Progenitor cell of endocrine pancreas (in vitro differentiated cells): ENCODE data around the gene CST7. TPM values are rescaled to one million over a fixed set of nuclear protein-coding genes. Genes with fewer than 3 reads are reported as not detected.

ENCODE experiments used
- DNase-seq: peaks from one replicate; pipeline ENCODE4 v3.0.0; 2021; ENCODE audit warnings: low spot score; ENCODE audit not compliant: unreplicated experiment
- H3K27ac Mint-ChIP-seq: 2 replicates; pipeline ENCODE4 v1.8.0; 2021; ENCODE audit warnings: mild to moderate bottlenecking, moderate library complexity, mixed read lengths
- H3K27me3 Mint-ChIP-seq: 2 replicates; pipeline ENCODE4 v1.8.0; 2021; ENCODE audit warnings: mixed read lengths
- H3K36me3 Mint-ChIP-seq: 2 replicates; pipeline ENCODE4 v1.8.0; 2022; ENCODE audit warnings: mixed read lengths; ENCODE audit not compliant: insufficient read depth
- H3K4me1 Mint-ChIP-seq: 2 replicates; pipeline ENCODE4 v1.8.0; 2021; ENCODE audit warnings: low read depth, mixed read lengths
- H3K4me3 Mint-ChIP-seq: 2 replicates; pipeline ENCODE4 v1.8.0; 2021; ENCODE audit warnings: low read depth, mild to moderate bottlenecking, moderate library complexity, mixed read lengths
- H3K9me3 Mint-ChIP-seq: 2 replicates; pipeline ENCODE4 v1.8.0; 2021; ENCODE audit warnings: low read depth, mixed read lengths
- CTCF ChIP-seq: fragments of 200-600 bp; sonication (generic); IDR thresholded peaks from one replicate; pipeline ENCODE4 v1.5.0; 2021; ENCODE audit warnings: antibody characterized with exemption, mild to moderate bottlenecking; ENCODE audit not compliant: unreplicated experiment
- total RNA-seq: library from RNA; stranded (reverse); gene quantifications from 2 replicates; pipeline ENCODE4 v1.2.1, GENCODE V29; 2021

CST7 gene
- total RNA-seq, 1 donor from 2014 or later, result not detected

DNA sequence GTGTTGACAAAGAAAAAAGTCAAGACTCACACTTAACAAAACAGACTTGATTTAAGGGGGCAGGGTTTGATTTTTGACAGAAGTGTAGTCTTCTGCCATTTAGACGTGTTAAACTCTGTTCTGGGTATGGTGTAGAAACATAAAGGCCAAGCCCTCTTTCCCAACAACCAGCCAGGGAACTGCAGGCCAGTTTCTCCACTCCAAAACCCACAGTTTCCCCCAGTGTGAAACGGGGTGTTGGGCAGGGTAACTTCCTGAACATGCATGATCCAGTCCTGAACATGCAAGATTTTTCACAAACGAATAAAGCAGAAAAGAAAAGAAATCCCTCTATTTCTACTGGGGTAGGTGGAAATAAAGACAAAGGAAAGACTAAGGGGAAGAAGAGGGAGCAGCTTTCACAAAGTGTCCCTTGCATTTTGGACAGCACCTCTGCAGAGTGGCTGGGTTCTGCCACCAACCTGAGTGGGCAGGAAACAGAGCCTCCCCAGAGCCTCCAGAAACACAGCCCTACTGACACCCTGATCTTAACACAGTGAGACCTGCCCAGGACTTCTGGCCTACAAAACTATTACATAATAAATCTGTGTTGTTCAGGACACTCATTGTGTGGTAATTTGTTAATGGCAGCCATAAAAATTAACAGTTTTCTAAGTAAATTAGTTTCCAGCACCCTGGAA, 36.0 kb downstream of the CST7 start:
- Mint-ChIP-seq H3K27ac (no peak overlapping the region), H3K36me3 (peaks cover 22% of the 10 kb centered on the region), H3K4me3 (no peak overlapping the region), H3K9me3 (peaks cover 1% of the 10 kb centered on the region), H3K4me1 (peaks cover 3% of the 10 kb centered on the region), H3K27me3 (no peaks in the 10 kb centered on the region)
- DNase-seq, result no peak
- TF ChIP-seq CTCF, result no peak

DNA sequence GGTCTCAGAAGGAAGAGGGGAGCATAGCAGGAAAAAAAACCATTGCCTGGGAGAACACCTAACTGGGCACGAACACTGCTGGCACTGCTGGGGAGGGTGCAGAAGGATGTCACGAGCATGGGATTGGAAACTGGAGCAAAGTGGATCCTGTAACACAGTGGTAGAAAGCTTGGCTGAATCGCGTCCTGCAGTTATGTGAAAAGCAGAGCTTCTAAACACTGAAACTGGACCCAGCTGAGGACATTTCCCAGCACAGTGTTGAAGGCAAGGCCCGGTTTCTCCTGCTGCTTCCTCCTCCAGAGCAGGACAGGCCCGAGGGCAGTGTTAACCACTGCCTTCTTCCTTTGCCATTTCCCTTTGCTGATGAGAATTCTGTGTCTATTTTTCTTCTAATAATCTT, 36.7 kb downstream of the CST7 start:
- TF ChIP-seq CTCF, result no peak
- Mint-ChIP-seq H3K27me3 (no peaks in the 10 kb centered on the region), H3K9me3 (no peaks in the 10 kb centered on the region), H3K4me1 (peaks cover 7% of the 10 kb centered on the region), H3K4me3 (no peak overlapping the region), H3K36me3 (peaks cover 17% of the 10 kb centered on the region), H3K27ac (no peak overlapping the region)
- no peak for DNase-seq

DNA sequence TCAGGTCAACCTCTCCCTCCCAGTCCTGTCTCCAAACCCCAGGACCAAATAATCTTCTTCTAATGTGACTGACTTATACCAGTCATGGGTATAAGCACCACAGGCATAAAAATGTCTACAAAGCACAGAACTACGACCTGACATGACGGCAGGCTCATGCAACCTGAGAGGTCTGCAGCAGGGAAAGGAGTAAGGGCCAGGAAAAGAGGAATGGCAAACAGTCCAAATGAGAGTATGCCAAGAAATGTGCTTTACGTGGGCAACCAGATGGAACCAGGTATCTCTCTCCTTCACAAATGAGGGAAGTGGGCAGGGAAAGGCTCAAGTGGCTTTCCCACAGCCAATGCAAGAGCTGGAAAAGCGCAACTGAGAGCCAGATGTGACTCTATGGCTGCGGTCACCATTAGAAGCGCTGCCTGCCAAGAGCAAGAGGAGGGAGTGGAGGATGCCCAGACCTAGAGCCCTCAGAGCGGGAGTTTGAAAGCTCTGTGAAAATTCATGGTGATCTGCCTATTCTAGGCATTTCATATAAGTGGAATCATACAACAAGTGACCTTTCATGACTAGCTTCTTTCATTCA, 37.5 kb downstream of the CST7 start:
- Mint-ChIP-seq H3K4me3 (no peak overlapping the region), H3K4me1 (peaks cover 12% of the 10 kb centered on the region), H3K9me3 (no peaks in the 10 kb centered on the region), H3K27me3 (no peaks in the 10 kb centered on the region), H3K27ac (peak overlapping the region; percentile 29), H3K36me3 (peaks cover 12% of the 10 kb centered on the region)
- TF ChIP-seq CTCF, result no peak
- DNase-seq, result no peak

GRCh38 chr20:24987244-24987643, 38.2 kb downstream of the CST7 start:
- TF ChIP-seq CTCF, result no peak
- no peaks in the 10 kb centered on the region for H3K9me3 Mint-ChIP-seq
- no peak overlapping the region for H3K4me3 Mint-ChIP-seq
- no peaks in the 10 kb centered on the region for H3K27me3 Mint-ChIP-seq
- peaks cover 16% of the 10 kb centered on the region for H3K4me1 Mint-ChIP-seq
- peaks cover 10% of the 10 kb centered on the region for H3K36me3 Mint-ChIP-seq
- DNase-seq, result no peak
- no peak overlapping the region for H3K27ac Mint-ChIP-seq

- H3K36me3 Mint-ChIP-seq, result peaks cover 4% of the 10 kb centered on the region
- H3K9me3 Mint-ChIP-seq, result no peaks in the 10 kb centered on the region
- no peak overlapping the region for H3K4me3 Mint-ChIP-seq
- H3K27ac Mint-ChIP-seq, result no peak overlapping the region
- H3K4me1 Mint-ChIP-seq, result peaks cover 16% of the 10 kb centered on the region
- no peaks in the 10 kb centered on the region for H3K27me3 Mint-ChIP-seq
- no peak for TF ChIP-seq CTCF
- DNase-seq, result no peak
Observed at GRCh38 chr20:24987873-24988835, 39.1 kb downstream of the CST7 start.
